K562 (cell line): ENCODE data around the gene FSTL3. TPM values are rescaled to one million over a fixed set of nuclear protein-coding genes. Genes with fewer than 3 reads are reported as not detected.

Experiments used
- BCOR ChIP-seq: fragments of 450-650 bp; IDR thresholded peaks from 2 replicates; pipeline ENCODE4 v1.6.1; 2016
- CTBP1 ChIP-seq: fragments of 450-650 bp; IDR thresholded peaks from 2 replicates; pipeline ENCODE4 v1.6.1; 2016; ENCODE audit warnings: borderline replicate concordance
- DNMT1 ChIP-seq: fragments of 450-650 bp; IDR thresholded peaks from 2 replicates; pipeline ENCODE4 v1.6.1; 2016; ENCODE audit warnings: antibody characterized with exemption, mild to moderate bottlenecking
- E2F3 ChIP-seq: fragments of 250-450 bp; sonication (Bioruptor Pico); IDR thresholded peaks from 2 replicates; pipeline ENCODE4 v1.4.0; 2020; ENCODE audit warnings: mild to moderate bottlenecking
- ERF ChIP-seq: fragments of 450-650 bp; formaldehyde crosslinking; IDR thresholded peaks from 2 replicates; pipeline ENCODE4 v1.4.0; 2020; ENCODE audit warnings: mild to moderate bottlenecking, mixed read lengths
- GMEB1 ChIP-seq: fragments of 250-450 bp; sonication (Bioruptor Pico); IDR thresholded peaks from 2 replicates; pipeline ENCODE4 v1.4.0; 2020; ENCODE audit warnings: mild to moderate bottlenecking
- ILF3 ChIP-seq: fragments of 450-650 bp; IDR thresholded peaks from 2 replicates; pipeline ENCODE4 v1.6.1; 2018; ENCODE audit warnings: antibody characterized with exemption, mild to moderate bottlenecking, moderate library complexity, borderline replicate concordance
- KLF1 ChIP-seq: fragments of 450-650 bp; IDR thresholded peaks from 2 replicates; pipeline ENCODE4 v1.6.1; 2016; ENCODE audit warnings: missing genetic modification characterization, missing compliant biosample characterization
- MBD2 ChIP-seq: sonication (generic); IDR thresholded peaks from 2 replicates; pipeline ENCODE4 v1.6.1; 2016; ENCODE audit warnings: low read depth, borderline replicate concordance
- NONO ChIP-seq, 2 experiments: fragments of 200-400 bp in 1 of 2; fragments of 450-650 bp in 1 of 2; formaldehyde crosslinking in 1 of 2; IDR thresholded peaks; 2 replicates each; pipeline ENCODE4 v1.6.1; 2017; ENCODE audit warnings: low read depth in 2 of 2, mild to moderate bottlenecking in 2 of 2, moderate library complexity in 2 of 2, low read length in 1 of 2
- PRPF4 ChIP-seq: fragments of 200-400 bp; formaldehyde crosslinking; IDR thresholded peaks from one replicate; pipeline ENCODE4 v1.6.1; 2017; ENCODE audit warnings: low read length, low read depth, mild to moderate bottlenecking; ENCODE audit not compliant: insufficient read depth, poor library complexity, severe bottlenecking
- RBBP5 ChIP-seq: fragments of 200-600 bp; sonication (generic); IDR thresholded peaks from 2 replicates; pipeline ENCODE4 v1.6.1; 2012; ENCODE audit warnings: borderline replicate concordance, mild to moderate bottlenecking, low read length, control low read depth, inconsistent platforms; ENCODE audit not compliant: insufficient read depth, poor library complexity, severe bottlenecking
- SIN3B ChIP-seq: fragments of 450-650 bp; IDR thresholded peaks from 2 replicates; pipeline ENCODE4 v1.6.1; 2017; ENCODE audit warnings: low read depth, mild to moderate bottlenecking, moderate library complexity
- SMARCE1 ChIP-seq: fragments of 450-650 bp; IDR thresholded peaks from 2 replicates; pipeline ENCODE4 v1.7.1; 2016; ENCODE audit warnings: mild to moderate bottlenecking
- STAG1 ChIP-seq: sonication (generic); formaldehyde crosslinking; IDR thresholded peaks from 2 replicates; pipeline ENCODE4 v1.5.0; 2020; ENCODE audit warnings: missing genetic modification reagents, borderline replicate concordance
- TBP ChIP-seq: optimal IDR thresholded peaks from 2 replicates; pipeline ENCODE3; 2011; ENCODE audit warnings: low read depth, low read length, improper control_type of control experiment
- TEAD1 ChIP-seq, 2 experiments: fragments of 450-650 bp in 1 of 2; sonication (generic) in 1 of 2; formaldehyde crosslinking; IDR thresholded peaks; 2 replicates each; pipeline versions ENCODE4 v1.4.0 to v1.8.0; 2020 to 2022; ENCODE audit warnings: mild to moderate bottlenecking in 2 of 2, missing genetic modification reagents in 1 of 2
- THAP7 ChIP-seq: fragments of 250-450 bp; sonication (Bioruptor Pico); IDR thresholded peaks from 2 replicates; pipeline ENCODE4 v1.5.0; 2021
- ZNF165 ChIP-seq: fragments of 250-450 bp; sonication (Bioruptor Pico); IDR thresholded peaks from 2 replicates; pipeline ENCODE4 v1.4.0; 2020; ENCODE audit warnings: borderline replicate concordance
- ZNF274 ChIP-seq: IDR thresholded peaks from 2 replicates; pipeline ENCODE4 v1.6.1; 2011; ENCODE audit warnings: low read depth, mild to moderate bottlenecking, low read length, moderate library complexity, borderline replicate concordance
- ZNF511 ChIP-seq: sonication (generic); formaldehyde crosslinking; IDR thresholded peaks from 2 replicates; pipeline ENCODE4 v1.8.0; 2022; ENCODE audit warnings: mild to moderate bottlenecking, missing genetic modification reagents
- ZNF57 ChIP-seq: fragments of 450-650 bp; formaldehyde crosslinking; IDR thresholded peaks from 2 replicates; pipeline ENCODE4 v1.4.0; 2020; ENCODE audit warnings: mild to moderate bottlenecking, moderate library complexity
- polyA plus RNA-seq, 8 experiments: library from polyadenylated mRNA; depleted of rRNA in 4 of 8; stranded (reverse) in 5 of 8; unstranded in 3 of 8; fragments of >200 nt; fragmentation: Nextera tagmentation in 2 of 8; fragmentation: Illumina TruSeq in 1 of 8; extraction: Ambion mirVana in 2 of 8; extraction: Trizol in 1 of 8; gene quantifications; 2 replicates each; pipeline versions ENCODE4 v1.2.1 to v1.2.3, GENCODE V29; 2011 to 2014; ENCODE audit warnings: inconsistent platforms in 1 of 8, missing spikeins in 1 of 8
- total RNA-seq, 7 experiments: library from RNA; depleted of rRNA in 6 of 7; stranded (reverse); fragments of >200 nt in 6 of 7; fragmentation: Illumina TruSeq in 2 of 7; extraction: Trizol in 2 of 7; gene quantifications; 2 replicates each; pipeline versions ENCODE4 v1.2.1 to v1.2.3, GENCODE V29; 2011 to 2021; ENCODE audit warnings: low replicate concordance in 1 of 7

FSTL3 gene
- total and polyA plus RNA-seq, 9 of the 15 experiments (the other 6 are each of a cell fraction or from before 2014, with no cell fraction given) = 0.35 to 6.8 (median 4.2) TPM; not detected in 1

GRCh38 chr19:679418-680286 lies 3.5 kb downstream of the FSTL3 start (continued):
- TF ChIP-seq KLF1 (0 out of 2 replicates have a peak, but pooled peaks have one; percentile 45), ZNF165 (CRISPR knock-in tag) (no peak), GMEB1 (no peak), THAP7 (CRISPR knock-in tag) (0 out of 2 replicates have a peak, but pooled peaks have one; percentile 27), NONO (IDR thresholded peaks at IDR 0.05; ENCODE audit: low read depth in 2 of 2, low read length in 1 of 2) (peak in 1 of 2 experiments; percentile 86; a peak in 1 of 4 replicates), E2F3 (CRISPR knock-in tag) (peak; percentile 79; the same call in 1 of the 2 replicates), TBP (peak; percentile 9), ERF (CRISPR knock-in tag) (0 out of 2 replicates have a peak, but pooled peaks have one; percentile 83), ZNF57 (CRISPR knock-in tag) (no peak), DNMT1 (no peak), BCOR (peak; percentile 76), MBD2 (0 out of 2 replicates have a peak, but pooled peaks have one; percentile 2), TEAD1 (CRISPR knock-in tag; IDR thresholded peaks at IDR 0.05) (no peak), RBBP5 (peak; percentile 28), ZNF274 (no peak), ZNF511 (0 out of 2 replicates have a peak, but pooled peaks have one; percentile 81), STAG1 (CRISPR knock-in tag) (0 out of 2 replicates have a peak, but pooled peaks have one; percentile 26), SMARCE1 (no peak), PRPF4 (peak; percentile 44), ILF3 (peak; percentile 89; the same call in 1 of the 2 replicates), CTBP1 (no peak), SIN3B (0 out of 2 replicates have a peak, but pooled peaks have one; percentile 80)
